K562 (cell line): ENCODE data around the gene GSTA4. TPM values are rescaled to one million over a fixed set of nuclear protein-coding genes. Genes with fewer than 3 reads are reported as not detected.

Source experiments
- ADNP ChIP-seq: fragments of 200-800 bp; sonication (Bioruptor generic); IDR thresholded peaks from 2 replicates; pipeline ENCODE4 v1.6.1; 2016; ENCODE audit warnings: missing genetic modification characterization, missing compliant biosample characterization
- C11orf30 ChIP-seq: fragments of 450-650 bp; IDR thresholded peaks from 2 replicates; pipeline ENCODE4 v1.6.1; 2016; ENCODE audit warnings: low read depth, mild to moderate bottlenecking
- CBFA2T2 ChIP-seq: fragments of 450-650 bp; conservative IDR thresholded peaks from 2 replicates; pipeline ENCODE4 v1.6.1; 2017; ENCODE audit warnings: mild to moderate bottlenecking
- CREB3 ChIP-seq: fragments of 450-650 bp; conservative IDR thresholded peaks from 2 replicates; pipeline ENCODE4 v1.6.1; 2016; ENCODE audit warnings: missing genetic modification characterization, low read depth, mild to moderate bottlenecking, missing compliant biosample characterization, moderate library complexity
- HDAC8 ChIP-seq: fragments of 450-650 bp; IDR thresholded peaks from 2 replicates; pipeline ENCODE4 v1.6.1; 2016; ENCODE audit warnings: mild to moderate bottlenecking, missing genetic modification characterization, moderate library complexity, missing compliant biosample characterization
- HNRNPLL ChIP-seq: fragments of 200-400 bp; formaldehyde crosslinking; IDR thresholded peaks from 2 replicates; pipeline ENCODE4 v1.6.1; 2017; ENCODE audit warnings: low read length, low read depth, mild to moderate bottlenecking; ENCODE audit not compliant: poor library complexity, severe bottlenecking
- LEF1 ChIP-seq: fragments of 450-650 bp; IDR thresholded peaks from 2 replicates; pipeline ENCODE4 v1.6.1; 2016; ENCODE audit warnings: mild to moderate bottlenecking
- MEIS2 ChIP-seq: fragments of 450-650 bp; IDR thresholded peaks from 2 replicates; pipeline ENCODE4 v1.6.1; 2014; ENCODE audit warnings: mild to moderate bottlenecking; ENCODE audit not compliant: partially characterized antibody
- NEUROD1 ChIP-seq: fragments of 150-350 bp; IDR thresholded peaks from 2 replicates; pipeline ENCODE4 v1.6.1; 2014; ENCODE audit warnings: borderline replicate concordance, low read length, low read depth; ENCODE audit not compliant: partially characterized antibody
- NFIX ChIP-seq: fragments of 250-450 bp; sonication (Bioruptor Pico); IDR thresholded peaks from 2 replicates; pipeline ENCODE4 v1.4.0; 2020; ENCODE audit warnings: low read depth, mild to moderate bottlenecking, moderate library complexity
- PRDM10 ChIP-seq: fragments of 450-650 bp; IDR thresholded peaks from 2 replicates; pipeline ENCODE4 v1.6.1; 2018; ENCODE audit not compliant: partially characterized antibody
- RBM14 ChIP-seq: fragments of 200-400 bp; formaldehyde crosslinking; IDR thresholded peaks from 2 replicates; pipeline ENCODE4 v1.6.1; 2018; ENCODE audit warnings: low read depth, mild to moderate bottlenecking, low read length, moderate library complexity, borderline replicate concordance; ENCODE audit not compliant: insufficient read depth
- RUNX1 ChIP-seq: sonication (generic); IDR thresholded peaks from 2 replicates; pipeline ENCODE4 v1.6.1; 2016; ENCODE audit warnings: antibody characterized with exemption, low read depth
- SFPQ ChIP-seq: fragments of 200-400 bp; formaldehyde crosslinking; IDR thresholded peaks from 2 replicates; pipeline ENCODE4 v1.6.1; 2017; ENCODE audit warnings: mild to moderate bottlenecking, low read depth, low read length, moderate library complexity
- SIRT6 ChIP-seq: IDR thresholded peaks from one replicate; pipeline ENCODE4 v1.6.1; 2012; ENCODE audit warnings: low read depth, mild to moderate bottlenecking, control low read depth, inconsistent platforms, low read length, moderate library complexity
- TAF7 ChIP-seq: fragments of 450-650 bp; IDR thresholded peaks from 2 replicates; pipeline ENCODE4 v1.6.1; 2016; ENCODE audit warnings: missing genetic modification characterization, missing compliant biosample characterization
- TAL1 ChIP-seq: fragments of 450-650 bp; IDR thresholded peaks from 2 replicates; pipeline ENCODE4 v1.6.1; 2016; ENCODE audit warnings: mild to moderate bottlenecking
- TEAD1 ChIP-seq, 2 experiments: fragments of 450-650 bp in 1 of 2; sonication (generic) in 1 of 2; formaldehyde crosslinking; IDR thresholded peaks; 2 replicates each; pipeline versions ENCODE4 v1.4.0 to v1.8.0; 2020 to 2022; ENCODE audit warnings: mild to moderate bottlenecking in 2 of 2, missing genetic modification reagents in 1 of 2
- ZBTB9 ChIP-seq: fragments of 450-650 bp; formaldehyde crosslinking; IDR thresholded peaks from 2 replicates; pipeline ENCODE4 v1.4.0; 2020; ENCODE audit warnings: mild to moderate bottlenecking, moderate library complexity
- polyA plus RNA-seq, 8 experiments: library from polyadenylated mRNA; depleted of rRNA in 4 of 8; stranded (reverse) in 5 of 8; unstranded in 3 of 8; fragments of >200 nt; fragmentation: Nextera tagmentation in 2 of 8; fragmentation: Illumina TruSeq in 1 of 8; extraction: Ambion mirVana in 2 of 8; extraction: Trizol in 1 of 8; gene quantifications; 2 replicates each; pipeline versions ENCODE4 v1.2.1 to v1.2.3, GENCODE V29; 2011 to 2014; ENCODE audit warnings: inconsistent platforms in 1 of 8, missing spikeins in 1 of 8
- total RNA-seq, 7 experiments: library from RNA; depleted of rRNA in 6 of 7; stranded (reverse); fragments of >200 nt in 6 of 7; fragmentation: Illumina TruSeq in 2 of 7; extraction: Trizol in 2 of 7; gene quantifications; 2 replicates each; pipeline versions ENCODE4 v1.2.1 to v1.2.3, GENCODE V29; 2011 to 2021; ENCODE audit warnings: low replicate concordance in 1 of 7

Gene GSTA4
- total and polyA plus RNA-seq, 9 of the 15 experiments (the other 6 are each of a cell fraction or from before 2014, with no cell fraction given), result 0.89 to 4.0 (median 2.0) TPM

- TF ChIP-seq CREB3 (tag) (0 out of 2 replicates have a peak, but pooled peaks have one; percentile 21), SIRT6 (no peak), TAL1 (peak; percentile 83), HNRNPLL (no peak), HDAC8 (no peak), NEUROD1 (peak; percentile 66), NFIX (CRISPR knock-in tag) (no peak), ADNP (tag) (0 out of 2 replicates have a peak, but pooled peaks have one; percentile 17), TEAD1 (CRISPR knock-in tag; IDR thresholded peaks at IDR 0.05) (peak in 1 of 2 experiments; percentile 64; a peak in 1 of 4 replicates), SFPQ (no peak), TAF7 (no peak), CBFA2T2 (peak; percentile 93), PRDM10 (no peak), RUNX1 (no peak), C11orf30 (peak; percentile 87), LEF1 (0 out of 2 replicates have a peak, but pooled peaks have one; percentile 37), MEIS2 (no peak), RBM14 (no peak), ZBTB9 (no peak; the same call in 1 of the 2 replicates)
These were observed 65.5 kb downstream of the GSTA4 start (continued) for GRCh38 chr6:52929321-52930164.
